ENCODE results near the gene RIPOR3. TPM values are rescaled to one million over a fixed set of nuclear protein-coding genes. Genes with fewer than 3 reads are reported as not detected.

Gene RIPOR3
- polyA plus RNA-seq, 1 donor from 2014 or later: not detected

- Histone ChIP-seq H3K9me2 (ENCODE audit: insufficient read depth, low read length) (no peaks in the 10 kb centered on the region), H3K9ac (ENCODE audit: low read length) (no peak overlapping the region), H3K27me3 (ENCODE audit: insufficient read depth, low read depth, low read length) (no peaks in the 10 kb centered on the region), H2AFZ (ENCODE audit: low read depth, low read length) (no peak overlapping the region), H3K79me2 (replicated peaks; ENCODE audit: insufficient read depth, low read length) (no peaks in the 10 kb centered on the region), H3K36me3 (ENCODE audit: insufficient read depth, low read length) (no peaks in the 10 kb centered on the region), H3K27ac (ENCODE audit: low read length) (no peak overlapping the region), H3F3A (ENCODE audit: insufficient read depth, low read length, poor library complexity, severe bottlenecking) (no peaks in the 10 kb centered on the region), H4K20me1 (ENCODE audit: insufficient read depth) (no peaks in the 10 kb centered on the region), H3K9me3 (ENCODE audit: low read length) (no peaks in the 10 kb centered on the region), H3K4me3 (ENCODE audit: low read length) (no peak overlapping the region), H3K4me2 (ENCODE audit: low read length) (no peak overlapping the region)
- TF ChIP-seq EZH2 (IDR thresholded peaks at IDR 0.05; ENCODE audit: borderline replicate concordance, insufficient read depth, low read length, poor library complexity, severe bottlenecking) (no peak), REST (IDR thresholded peaks at IDR 0.05; ENCODE audit: borderline replicate concordance) (no peak), POLR2AphosphoS5 (IDR thresholded peaks at IDR 0.05) (no peak), SMC3 (conservative IDR thresholded peaks at IDR 0.05; ENCODE audit: poor library complexity) (no peak), EP300 (conservative IDR thresholded peaks at IDR 0.05; ENCODE audit: poor library complexity, severe bottlenecking) (no peak), MXI1 (conservative IDR thresholded peaks at IDR 0.05; ENCODE audit: poor library complexity, severe bottlenecking) (no peak), CTCF (IDR thresholded peaks at IDR 0.05; ENCODE audit: poor library complexity, severe bottlenecking) (no peak)
These were observed 22.3 kb upstream of the RIPOR3 start for GRCh38 chr20:50713657-50714101.

- Histone ChIP-seq H3K27me3 (ENCODE audit: insufficient read depth, low read depth, low read length) (no peaks in the 10 kb centered on the region), H3K9me3 (ENCODE audit: low read length) (no peaks in the 10 kb centered on the region), H3K27ac (ENCODE audit: low read length) (no peak overlapping the region), H3K79me2 (replicated peaks; ENCODE audit: insufficient read depth, low read length) (no peaks in the 10 kb centered on the region), H3F3A (ENCODE audit: insufficient read depth, low read length, poor library complexity, severe bottlenecking) (no peaks in the 10 kb centered on the region), H4K20me1 (ENCODE audit: insufficient read depth) (no peaks in the 10 kb centered on the region), H3K4me3 (ENCODE audit: low read length) (no peak overlapping the region), H3K9ac (ENCODE audit: low read length) (no peak overlapping the region), H3K9me2 (ENCODE audit: insufficient read depth, low read length) (no peaks in the 10 kb centered on the region), H2AFZ (ENCODE audit: low read depth, low read length) (no peak overlapping the region), H3K36me3 (ENCODE audit: insufficient read depth, low read length) (no peaks in the 10 kb centered on the region), H3K4me2 (ENCODE audit: low read length) (no peak overlapping the region)
- TF ChIP-seq CTCF (IDR thresholded peaks at IDR 0.05; ENCODE audit: poor library complexity, severe bottlenecking) (no peak), MXI1 (conservative IDR thresholded peaks at IDR 0.05; ENCODE audit: poor library complexity, severe bottlenecking) (no peak), TAF1 (IDR thresholded peaks at IDR 0.05; ENCODE audit: low read depth) (no peak), REST (IDR thresholded peaks at IDR 0.05; ENCODE audit: borderline replicate concordance) (no peak), EZH2 (IDR thresholded peaks at IDR 0.05; ENCODE audit: borderline replicate concordance, insufficient read depth, low read length, poor library complexity, severe bottlenecking) (no peak), SMC3 (conservative IDR thresholded peaks at IDR 0.05; ENCODE audit: poor library complexity) (no peak), RAD21 (conservative IDR thresholded peaks at IDR 0.05) (no peak), POLR2AphosphoS5 (IDR thresholded peaks at IDR 0.05) (no peak), EP300 (conservative IDR thresholded peaks at IDR 0.05; ENCODE audit: poor library complexity, severe bottlenecking) (no peak)
These were observed 21.7 kb upstream of the RIPOR3 start for GRCh38 chr20:50712771-50713656.
